Upper lobe of left lung (tissue), 4 donors: ENCODE measurements around the gene AURKAIP1.

Source experiments
- POLR2A ChIP-seq, 4 donors: fragments of 450-650 bp; IDR thresholded peaks; one replicate each; pipeline ENCODE4 v1.5.1; 2016 to 2017; ENCODE audit warnings: antibody characterized with exemption in 4 of 4, mild to moderate bottlenecking in 2 of 4
- POLR2AphosphoS5 ChIP-seq, 2 donors: sonication (generic); formaldehyde crosslinking; IDR thresholded peaks; one replicate each; pipeline ENCODE4 v1.5.1; 2017; ENCODE audit warnings: antibody characterized with exemption in 2 of 2
- TF ChIP-seq, protein P1 (sequence below), 6 experiments: fragments of 450-650 bp in 4 of 6; fragments of 200-600 bp in 2 of 6; sonication (generic) in 2 of 6; IDR thresholded peaks; one replicate each; pipeline ENCODE4 v1.5.1; 2016 to 2019; ENCODE audit warnings: antibody characterized with exemption in 6 of 6

DNA sequence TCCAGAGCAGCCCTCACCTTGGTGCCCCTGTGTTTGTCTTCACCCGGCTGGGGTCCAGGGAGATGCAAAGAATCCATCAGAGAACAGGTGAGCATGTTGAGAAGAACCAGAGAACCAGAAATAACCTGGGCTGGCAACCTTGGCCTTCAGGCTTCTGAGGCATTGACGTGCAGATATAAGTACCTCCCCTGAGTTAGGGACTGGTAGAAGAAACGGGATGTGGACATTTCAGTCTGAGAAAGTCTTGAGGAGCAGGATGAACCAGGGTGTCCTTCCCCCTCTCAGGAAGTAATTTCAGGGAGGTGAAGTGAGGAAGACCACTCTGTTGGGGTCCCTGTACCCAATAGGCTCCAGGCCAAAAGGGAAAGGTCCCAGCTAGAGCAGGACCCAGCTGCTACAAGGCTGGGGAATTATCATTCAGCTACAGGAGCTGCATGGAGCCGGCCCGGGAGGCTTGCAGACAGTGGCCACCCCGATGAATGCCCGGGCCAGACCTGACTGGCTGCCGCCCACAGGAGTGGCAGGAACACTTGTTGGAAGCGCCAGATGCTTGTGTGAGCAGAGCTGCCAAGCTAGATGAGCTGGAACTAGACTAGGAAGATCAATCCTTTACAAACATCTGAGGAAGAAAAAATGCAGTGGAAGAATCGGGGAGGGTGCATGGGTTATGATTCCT is 1.7 kb upstream of the AURKAIP1 start:
- TF ChIP-seq, protein P1, sequence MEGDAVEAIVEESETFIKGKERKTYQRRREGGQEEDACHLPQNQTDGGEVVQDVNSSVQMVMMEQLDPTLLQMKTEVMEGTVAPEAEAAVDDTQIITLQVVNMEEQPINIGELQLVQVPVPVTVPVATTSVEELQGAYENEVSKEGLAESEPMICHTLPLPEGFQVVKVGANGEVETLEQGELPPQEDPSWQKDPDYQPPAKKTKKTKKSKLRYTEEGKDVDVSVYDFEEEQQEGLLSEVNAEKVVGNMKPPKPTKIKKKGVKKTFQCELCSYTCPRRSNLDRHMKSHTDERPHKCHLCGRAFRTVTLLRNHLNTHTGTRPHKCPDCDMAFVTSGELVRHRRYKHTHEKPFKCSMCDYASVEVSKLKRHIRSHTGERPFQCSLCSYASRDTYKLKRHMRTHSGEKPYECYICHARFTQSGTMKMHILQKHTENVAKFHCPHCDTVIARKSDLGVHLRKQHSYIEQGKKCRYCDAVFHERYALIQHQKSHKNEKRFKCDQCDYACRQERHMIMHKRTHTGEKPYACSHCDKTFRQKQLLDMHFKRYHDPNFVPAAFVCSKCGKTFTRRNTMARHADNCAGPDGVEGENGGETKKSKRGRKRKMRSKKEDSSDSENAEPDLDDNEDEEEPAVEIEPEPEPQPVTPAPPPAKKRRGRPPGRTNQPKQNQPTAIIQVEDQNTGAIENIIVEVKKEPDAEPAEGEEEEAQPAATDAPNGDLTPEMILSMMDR (IDR thresholded peaks at IDR 0.05), result no peak
- TF ChIP-seq POLR2A (IDR thresholded peaks at IDR 0.05), result no peak
- TF ChIP-seq POLR2AphosphoS5 (IDR thresholded peaks at IDR 0.05), result no peak
